Neutrophil (primary cell): Measurements from ENCODE around the gene MYO15A.

ENCODE experiments used
- H3K27ac ChIP-seq: fragments of 200-600 bp; sonication (generic); 2 replicates; pipeline ENCODE4 v1.5.1; 2016; ENCODE audit warnings: mild to moderate bottlenecking, moderate library complexity
- H3K27me3 ChIP-seq: fragments of 200-600 bp; sonication (generic); 2 replicates; pipeline ENCODE4 v1.6.0; 2016; ENCODE audit warnings: mild to moderate bottlenecking
- H3K36me3 ChIP-seq: fragments of 200-600 bp; sonication (generic); 2 replicates; pipeline ENCODE4 v1.5.1; 2017
- H3K4me1 ChIP-seq, 2 experiments: fragments of 200-600 bp in 1 of 2; sonication (generic) in 1 of 2; 1 replicate in 1 of 2; 2 replicates in 1 of 2; pipeline versions ENCODE4 v1.5.1 to v1.6.1; 2013 to 2016; ENCODE audit warnings: low read depth in 1 of 2, low read length in 1 of 2, mild to moderate bottlenecking in 1 of 2, moderate library complexity in 1 of 2; ENCODE audit not compliant: control insufficient read depth in 1 of 2, insufficient read depth in 1 of 2
- H3K4me3 ChIP-seq, 2 experiments: fragments of 200-600 bp in 1 of 2; sonication (generic) in 1 of 2; 1 replicate in 1 of 2; 2 replicates in 1 of 2; pipeline ENCODE4 v1.5.1; 2013 to 2016; ENCODE audit warnings: low read depth in 1 of 2, low read length in 1 of 2, mild to moderate bottlenecking in 1 of 2, moderate library complexity in 1 of 2
- H3K9me3 ChIP-seq: fragments of 200-600 bp; sonication (generic); 2 replicates; pipeline ENCODE4 v1.5.1; 2016
- TF ChIP-seq, protein P1 (sequence below): fragments of 200-600 bp; sonication (generic); IDR thresholded peaks from 2 replicates; pipeline ENCODE4 v1.5.1; 2016; ENCODE audit warnings: antibody characterized with exemption

Gene MYO15A

GRCh38 chr17:18107971-18108370, 585 bp upstream of the MYO15A start:
- Histone ChIP-seq H3K27ac (no peak overlapping the region), H3K9me3 (no peaks in the 10 kb centered on the region), H3K27me3 (no peaks in the 10 kb centered on the region), H3K4me3 (no peak overlapping the region), H3K4me1 (no peaks in the 10 kb centered on the region), H3K36me3 (peaks cover 48% of the 10 kb centered on the region)
- TF ChIP-seq, protein P1, sequence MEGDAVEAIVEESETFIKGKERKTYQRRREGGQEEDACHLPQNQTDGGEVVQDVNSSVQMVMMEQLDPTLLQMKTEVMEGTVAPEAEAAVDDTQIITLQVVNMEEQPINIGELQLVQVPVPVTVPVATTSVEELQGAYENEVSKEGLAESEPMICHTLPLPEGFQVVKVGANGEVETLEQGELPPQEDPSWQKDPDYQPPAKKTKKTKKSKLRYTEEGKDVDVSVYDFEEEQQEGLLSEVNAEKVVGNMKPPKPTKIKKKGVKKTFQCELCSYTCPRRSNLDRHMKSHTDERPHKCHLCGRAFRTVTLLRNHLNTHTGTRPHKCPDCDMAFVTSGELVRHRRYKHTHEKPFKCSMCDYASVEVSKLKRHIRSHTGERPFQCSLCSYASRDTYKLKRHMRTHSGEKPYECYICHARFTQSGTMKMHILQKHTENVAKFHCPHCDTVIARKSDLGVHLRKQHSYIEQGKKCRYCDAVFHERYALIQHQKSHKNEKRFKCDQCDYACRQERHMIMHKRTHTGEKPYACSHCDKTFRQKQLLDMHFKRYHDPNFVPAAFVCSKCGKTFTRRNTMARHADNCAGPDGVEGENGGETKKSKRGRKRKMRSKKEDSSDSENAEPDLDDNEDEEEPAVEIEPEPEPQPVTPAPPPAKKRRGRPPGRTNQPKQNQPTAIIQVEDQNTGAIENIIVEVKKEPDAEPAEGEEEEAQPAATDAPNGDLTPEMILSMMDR, result no peak

GRCh38 chr17:18109935-18110485, 1.5 kb downstream of the MYO15A start:
- Histone ChIP-seq H3K27me3 (no peaks in the 10 kb centered on the region), H3K4me3 (no peak overlapping the region), H3K36me3 (peaks cover 30% of the 10 kb centered on the region), H3K27ac (no peak overlapping the region), H3K9me3 (no peaks in the 10 kb centered on the region), H3K4me1 (no peaks in the 10 kb centered on the region)
- TF ChIP-seq, protein P1, result no peak

- Histone ChIP-seq H3K4me3 (no peak overlapping the region), H3K36me3 (peaks cover 24% of the 10 kb centered on the region), H3K9me3 (no peaks in the 10 kb centered on the region), H3K27me3 (no peaks in the 10 kb centered on the region), H3K27ac (no peak overlapping the region), H3K4me1 (no peaks in the 10 kb centered on the region)
- TF ChIP-seq, protein P1, result no peak
Observed at GRCh38 chr17:18110636-18111145, 2.1 kb downstream of the MYO15A start.

- TF ChIP-seq, protein P1, result no peak
- Histone ChIP-seq H3K27ac (no peak overlapping the region), H3K36me3 (peaks cover 16% of the 10 kb centered on the region), H3K4me3 (no peak overlapping the region), H3K9me3 (no peaks in the 10 kb centered on the region), H3K27me3 (no peaks in the 10 kb centered on the region), H3K4me1 (no peaks in the 10 kb centered on the region)
Observed at GRCh38 chr17:18111330-18111971, 2.9 kb downstream of the MYO15A start.

DNA sequence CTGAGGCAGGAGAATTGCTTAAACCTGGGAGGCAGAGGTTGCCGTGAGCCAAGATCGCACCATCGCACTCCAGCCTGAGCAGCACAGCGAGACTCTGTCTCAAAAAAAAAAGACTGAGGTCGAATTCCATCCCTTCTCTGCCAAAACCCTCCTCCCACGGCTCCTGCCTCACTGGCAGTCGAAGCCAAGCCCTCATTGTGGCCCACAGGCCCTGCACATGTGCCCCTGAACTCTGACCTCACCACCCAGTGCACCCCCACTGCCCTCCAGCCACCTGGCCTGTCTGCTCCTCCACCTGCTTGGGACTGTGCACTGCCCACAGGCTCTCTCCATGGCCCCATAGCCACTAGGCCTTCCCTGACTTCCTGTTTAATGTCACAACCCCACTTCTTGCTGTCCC, 7.0 kb downstream of the MYO15A start:
- Histone ChIP-seq H3K27me3 (no peaks in the 10 kb centered on the region), H3K4me1 (no peaks in the 10 kb centered on the region), H3K9me3 (no peaks in the 10 kb centered on the region), H3K27ac (no peak overlapping the region), H3K4me3 (no peak overlapping the region), H3K36me3 (no peaks in the 10 kb centered on the region)
- TF ChIP-seq, protein P1, result no peak
